Liver (tissue), 3 donors: Measurements from ENCODE around the gene GNG7.

ENCODE experiments used
- JUND ChIP-seq, 2 donors: IDR thresholded peaks; 2 replicates each; pipeline ENCODE4 v1.6.1; 2016; ENCODE audit warnings: antibody characterized with exemption in 2 of 2
- RXRA ChIP-seq, 2 donors: IDR thresholded peaks; 2 replicates each; pipeline ENCODE4 v1.6.1; 2017 to 2018; ENCODE audit warnings: antibody characterized with exemption in 2 of 2, mild to moderate bottlenecking in 1 of 2
- YY1 ChIP-seq: IDR thresholded peaks from 2 replicates; pipeline ENCODE4 v1.6.1; 2016; ENCODE audit warnings: antibody characterized with exemption, mild to moderate bottlenecking
- TF ChIP-seq, protein P1 (sequence below): fragments of 150-350 bp; IDR thresholded peaks from 2 replicates; pipeline ENCODE4 v1.5.1; 2017; ENCODE audit warnings: improper control_type of control experiment, low read depth, low read length; ENCODE audit not compliant: missing input control
- donor health status: healthy.
- donor health status: healthy.

- no peak for TF ChIP-seq JUND (IDR thresholded peaks at IDR 0.05)
- TF ChIP-seq, protein P1, sequence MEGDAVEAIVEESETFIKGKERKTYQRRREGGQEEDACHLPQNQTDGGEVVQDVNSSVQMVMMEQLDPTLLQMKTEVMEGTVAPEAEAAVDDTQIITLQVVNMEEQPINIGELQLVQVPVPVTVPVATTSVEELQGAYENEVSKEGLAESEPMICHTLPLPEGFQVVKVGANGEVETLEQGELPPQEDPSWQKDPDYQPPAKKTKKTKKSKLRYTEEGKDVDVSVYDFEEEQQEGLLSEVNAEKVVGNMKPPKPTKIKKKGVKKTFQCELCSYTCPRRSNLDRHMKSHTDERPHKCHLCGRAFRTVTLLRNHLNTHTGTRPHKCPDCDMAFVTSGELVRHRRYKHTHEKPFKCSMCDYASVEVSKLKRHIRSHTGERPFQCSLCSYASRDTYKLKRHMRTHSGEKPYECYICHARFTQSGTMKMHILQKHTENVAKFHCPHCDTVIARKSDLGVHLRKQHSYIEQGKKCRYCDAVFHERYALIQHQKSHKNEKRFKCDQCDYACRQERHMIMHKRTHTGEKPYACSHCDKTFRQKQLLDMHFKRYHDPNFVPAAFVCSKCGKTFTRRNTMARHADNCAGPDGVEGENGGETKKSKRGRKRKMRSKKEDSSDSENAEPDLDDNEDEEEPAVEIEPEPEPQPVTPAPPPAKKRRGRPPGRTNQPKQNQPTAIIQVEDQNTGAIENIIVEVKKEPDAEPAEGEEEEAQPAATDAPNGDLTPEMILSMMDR = peak; percentile 21
- no peak for TF ChIP-seq YY1
- TF ChIP-seq RXRA (IDR thresholded peaks at IDR 0.05) = peak in 1 of 2 donors; percentile 31
Observed at GRCh38 chr19:2739602-2740313, 37.3 kb upstream of the GNG7 start, which contains the start of gene SLC39A3.
